CD4-positive, alpha-beta T cell (primary cell): ENCODE data around the gene DSCAML1. TPM values are rescaled to one million over a fixed set of nuclear protein-coding genes. Genes with fewer than 3 reads are reported as not detected.

Source experiments
- ATAC-seq: fragments of 200-7000 bp; cut with Tn5 transposase; one replicate; pipeline ENCODE4 v1.10.0; 2022; ENCODE audit warnings: mild to moderate bottlenecking; ENCODE audit not compliant: poor library complexity
- CTCF ChIA-PET: fragments of 350-600 bp; sonication (Branson Sonifier 250); formaldehyde crosslinking; loops from one replicate; lab custom pipeline; 2021; ENCODE audit warnings: antibody characterized with exemption, inconsistent platforms; lab: Charles Lee
- POLR2A ChIA-PET: fragments of 350-600 bp; sonication (Branson Sonifier 250); formaldehyde crosslinking; loops from one replicate; lab custom pipeline; 2021; ENCODE audit warnings: antibody characterized with exemption, inconsistent platforms; lab: Charles Lee
- DNase-seq, 14 experiments: peaks; one replicate each; pipeline ENCODE4 v3.0.0-alpha.2; 2013 to 2020; ENCODE audit warnings: mixed read lengths in 2 of 14
- H3K27ac ChIP-seq, 2 donors: one replicate each; pipeline versions ENCODE4 v1.5.1 to v1.7.0; 2013; ENCODE audit warnings: low read length in 2 of 2, low read depth in 1 of 2, mild to moderate bottlenecking in 1 of 2
- H3K27me3 ChIP-seq, 2 experiments: 1 replicate in 1 of 2; 2 replicates in 1 of 2; pipeline versions ENCODE4 v1.6.1 to v1.7.0; 2013; ENCODE audit warnings: low read length in 2 of 2, control low read depth in 1 of 2, mild to moderate bottlenecking in 1 of 2, moderate library complexity in 1 of 2; ENCODE audit not compliant: insufficient read depth in 2 of 2, control insufficient read depth in 1 of 2
- H3K36me3 ChIP-seq: one replicate; pipeline ENCODE4 v1.6.1; 2013; ENCODE audit warnings: low read length, control low read depth; ENCODE audit not compliant: insufficient read depth
- H3K4me1 ChIP-seq: one replicate; pipeline ENCODE4 v1.6.1; 2013; ENCODE audit warnings: low read length, control low read depth; ENCODE audit not compliant: insufficient read depth
- H3K4me3 ChIP-seq: one replicate; pipeline ENCODE4 v1.5.1; 2013; ENCODE audit warnings: mild to moderate bottlenecking, low read length, moderate library complexity
- H3K9me3 ChIP-seq, 2 experiments: 1 replicate in 1 of 2; 2 replicates in 1 of 2; pipeline versions ENCODE4 v1.6.1 to v1.7.0; 2013; ENCODE audit warnings: low read length in 2 of 2, mild to moderate bottlenecking in 2 of 2, control low read depth in 1 of 2, moderate library complexity in 1 of 2; ENCODE audit not compliant: control insufficient read depth in 1 of 2, insufficient read depth in 1 of 2
- H3K27ac Mint-ChIP-seq: one replicate; pipeline ENCODE4 v1.8.0; 2020; ENCODE audit warnings: mixed read lengths
- H3K27me3 Mint-ChIP-seq: one replicate; pipeline ENCODE4 v1.8.0; 2021; ENCODE audit warnings: mixed read lengths
- H3K36me3 Mint-ChIP-seq: one replicate; pipeline ENCODE4 v1.8.0; 2021; ENCODE audit warnings: low read depth, mixed read lengths
- H3K4me1 Mint-ChIP-seq: one replicate; pipeline ENCODE4 v1.8.0; 2021; ENCODE audit warnings: low read depth, mixed read lengths
- H3K4me3 Mint-ChIP-seq: one replicate; pipeline ENCODE4 v1.8.0; 2020; ENCODE audit warnings: mild to moderate bottlenecking, mixed read lengths
- H3K9me3 Mint-ChIP-seq: one replicate; pipeline ENCODE4 v1.8.0; 2020; ENCODE audit warnings: mixed read lengths
- CTCF ChIP-seq: fragments of 200-600 bp; IDR thresholded peaks from one replicate; pipeline ENCODE4 v1.8.0; 2022; ENCODE audit warnings: antibody characterized with exemption, mild to moderate bottlenecking
- intact Hi-C, 2 experiments: fragments of 100-400 bp; cut with DNase I in 1 of 2; cut with micrococcal nuclease in 1 of 2; formaldehyde crosslinking; loops; one replicate each; pipeline versions ENCODE4 v1.15.1 to v1.9.0; 2023 to 2025; cut with DNase I, micrococcal nuclease
- total RNA-seq, 174 experiments: library from RNA in 2 of 174; stranded (reverse) in 2 of 174; gene quantifications; one replicate each; pipeline ENCODE4 v1.2.3 and lab custom pipeline; 2021 to 2026

Gene DSCAML1
- total RNA-seq, 2 experiments from 2014 or later, result 0.22 to 0.61 TPM

GRCh38 chr11:117548876-117549275 lies 248.1 kb downstream of the DSCAML1 start:
- H3K27ac Mint-ChIP-seq, result no peak overlapping the region
- Histone ChIP-seq H3K9me3 (peaks cover 0 to 3% of the 10 kb centered on the region in 2 experiments), H3K27ac (no peak overlapping the region), H3K27me3 (no peaks in the 10 kb centered on the region), H3K4me3 (no peak overlapping the region), H3K36me3 (no peaks in the 10 kb centered on the region), H3K4me1 (no peaks in the 10 kb centered on the region)
- no peaks in the 10 kb centered on the region for H3K4me1 Mint-ChIP-seq
- no peak for TF ChIP-seq CTCF
- intact Hi-C loops, result no loop called here
- ChIA-PET POLR2A (no interaction called here), CTCF (no interaction called here)
- H3K36me3 Mint-ChIP-seq, result no peaks in the 10 kb centered on the region
- no peaks in the 10 kb centered on the region for H3K9me3 Mint-ChIP-seq
- H3K27me3 Mint-ChIP-seq, result peaks cover 5% of the 10 kb centered on the region
- DNase-seq (no peak), ATAC-seq (no peak)
- no peak overlapping the region for H3K4me3 Mint-ChIP-seq

- Mint-ChIP-seq H3K4me1 (no peaks in the 10 kb centered on the region), H3K27ac (no peak overlapping the region), H3K4me3 (no peak overlapping the region), H3K9me3 (no peaks in the 10 kb centered on the region), H3K27me3 (peaks cover 5% of the 10 kb centered on the region), H3K36me3 (no peaks in the 10 kb centered on the region)
- CTCF ChIA-PET, result no interaction called here
- no peak overlapping the region for H3K4me3 ChIP-seq
- peaks cover 0 to 3% of the 10 kb centered on the region in 2 experiments for H3K9me3 ChIP-seq
- H3K36me3 ChIP-seq, result no peaks in the 10 kb centered on the region
- no peak for TF ChIP-seq CTCF
- H3K4me1 ChIP-seq, result no peaks in the 10 kb centered on the region
- no peak for ATAC-seq
- no peak overlapping the region for H3K27ac ChIP-seq
- DNase-seq, result no peak
- POLR2A ChIA-PET, result no interaction called here
- no peaks in the 10 kb centered on the region for H3K27me3 ChIP-seq
- intact Hi-C loops, result no loop called here
Measured at GRCh38 chr11:117547946-117548345, 249.1 kb downstream of the DSCAML1 start.

GRCh38 chr11:117547195-117547850 lies 249.7 kb downstream of the DSCAML1 start:
- ChIA-PET CTCF (no interaction called here), POLR2A (no interaction called here)
- intact Hi-C loops, result no loop called here
- Histone ChIP-seq H3K27me3 (no peaks in the 10 kb centered on the region), H3K27ac (no peak overlapping the region), H3K4me3 (no peak overlapping the region), H3K36me3 (no peaks in the 10 kb centered on the region), H3K9me3 (peaks cover 0 to 3% of the 10 kb centered on the region in 2 experiments), H3K4me1 (no peaks in the 10 kb centered on the region)
- Mint-ChIP-seq H3K4me1 (no peaks in the 10 kb centered on the region), H3K36me3 (no peaks in the 10 kb centered on the region), H3K27me3 (peaks cover 5% of the 10 kb centered on the region), H3K4me3 (no peak overlapping the region), H3K9me3 (no peaks in the 10 kb centered on the region), H3K27ac (no peak overlapping the region)
- TF ChIP-seq CTCF, result no peak
- DNase-seq (no peak), ATAC-seq (no peak)
